ENCODE measurements around the gene PNMA8C.
"Not testable (repeated sequence)": the region's sequence is repeated elsewhere in the genome, so short reads cannot be mapped to it uniquely, and the experiment has no call there.

PNMA8C gene

DNA sequence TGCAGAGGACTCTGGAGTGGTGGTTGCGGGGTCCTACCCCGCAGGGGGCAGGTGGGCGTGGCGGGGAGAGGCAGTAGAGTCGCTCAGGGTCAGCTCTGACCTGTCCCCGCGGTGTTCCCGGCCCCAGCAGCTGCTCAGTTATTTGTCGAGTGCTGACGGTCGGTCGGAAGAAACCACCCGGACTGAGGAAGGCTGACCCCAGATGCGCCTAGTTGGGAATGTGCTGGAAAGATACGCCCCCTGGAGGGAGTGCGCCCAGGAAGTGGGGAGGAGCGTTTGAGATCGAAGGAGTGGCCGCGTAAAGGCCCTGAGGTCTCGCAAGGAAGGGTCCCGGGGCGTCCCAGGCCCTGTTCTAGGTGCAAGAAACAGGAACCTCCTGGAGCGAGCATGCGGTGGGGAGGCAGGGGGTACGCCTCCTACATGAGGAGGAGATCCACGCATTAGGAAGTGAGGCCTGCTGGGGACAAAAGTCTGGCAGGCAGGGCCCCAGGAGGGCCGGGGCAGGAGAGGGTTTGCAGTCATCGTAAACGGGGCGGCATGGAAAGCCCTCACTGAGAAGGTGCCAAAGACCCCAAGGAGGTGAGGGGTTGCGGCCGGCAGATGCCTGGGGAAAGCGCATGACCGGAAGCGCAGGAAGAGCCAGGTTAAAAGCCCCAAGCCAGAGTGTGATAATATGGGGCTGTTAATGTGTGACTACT lies 24.5 kb downstream of the PNMA8C start:
- TF ChIP-seq ZFX (IDR thresholded peaks at IDR 0.05) = no peak
- no peak for TF ChIP-seq CTCF (conservative IDR thresholded peaks at IDR 0.05)
- no peak overlapping the region for H3K27ac ChIP-seq

DNA sequence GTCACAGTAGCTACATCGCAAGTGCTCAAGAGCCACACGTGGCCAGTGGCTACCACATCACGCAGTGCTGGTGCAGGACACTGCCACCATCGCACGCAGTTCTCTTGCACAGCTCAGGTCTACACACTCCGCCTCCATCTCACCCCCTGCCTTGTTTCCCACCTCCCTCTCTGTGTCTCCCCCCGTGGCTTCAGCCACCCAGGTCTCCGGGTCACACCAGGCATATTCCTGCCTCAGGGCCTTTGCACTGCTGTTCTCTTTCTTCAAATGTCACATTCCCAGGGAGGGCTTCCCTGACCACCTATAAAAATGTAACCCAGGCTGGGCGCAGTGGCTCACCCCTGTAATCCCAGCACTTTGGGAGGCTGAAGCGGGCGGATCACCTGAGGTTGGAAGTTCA lies 26.0 kb downstream of the PNMA8C start:
- no peak overlapping the region for H3K27ac ChIP-seq
- TF ChIP-seq ZFX (IDR thresholded peaks at IDR 0.05) = no peak
- no peak for TF ChIP-seq CTCF (conservative IDR thresholded peaks at IDR 0.05)

DNA sequence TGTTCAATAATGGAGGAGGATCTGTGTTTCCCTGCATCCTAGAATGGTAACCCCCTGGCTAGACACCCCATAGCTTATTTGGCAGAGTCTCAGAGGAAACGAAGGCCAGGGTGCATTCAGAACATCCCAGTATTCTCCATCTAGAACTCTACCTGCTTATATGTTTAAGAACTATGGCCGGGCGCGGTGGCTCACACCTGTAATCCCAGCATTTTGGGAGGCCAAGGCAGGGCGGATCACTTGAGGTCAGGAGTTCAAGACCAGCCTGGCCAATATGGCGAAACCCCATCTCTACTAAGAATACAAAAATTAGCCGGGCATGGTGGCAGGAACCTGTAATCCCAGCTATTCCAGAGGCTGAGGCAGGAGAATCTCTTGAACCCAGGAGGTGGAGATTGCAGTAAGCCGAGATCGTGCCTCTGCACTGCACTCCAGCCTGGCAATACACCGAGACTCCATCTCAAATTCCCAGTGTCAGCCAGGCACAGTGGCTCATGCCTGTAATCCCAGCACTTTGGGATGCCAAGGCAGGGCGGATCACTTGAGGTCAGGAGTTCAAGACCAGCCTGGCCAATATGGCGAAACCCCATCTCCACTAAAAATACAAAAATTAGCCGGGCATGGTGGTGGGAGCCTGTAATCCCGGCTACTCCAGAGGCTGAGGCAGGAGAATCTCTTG lies 30.8 kb downstream of the PNMA8C start:
- H3K27ac ChIP-seq = not testable (repeated sequence)

- no peak overlapping the region for H3K27ac ChIP-seq
- TF ChIP-seq CTCF (conservative IDR thresholded peaks at IDR 0.05) = no peak
- no peak for TF ChIP-seq ZFX (IDR thresholded peaks at IDR 0.05)
Measured at GRCh38 chr19:46394402-46394797, 34.3 kb downstream of the PNMA8C start.

- H3K27ac ChIP-seq = no peak overlapping the region
- TF ChIP-seq ZFX (IDR thresholded peaks at IDR 0.05) = no peak
- no peak for TF ChIP-seq CTCF (conservative IDR thresholded peaks at IDR 0.05)
Measured at GRCh38 chr19:46393456-46394401, 35.0 kb downstream of the PNMA8C start.

- H3K27ac ChIP-seq = no peak overlapping the region
- no peak for TF ChIP-seq CTCF (conservative IDR thresholded peaks at IDR 0.05)
- TF ChIP-seq ZFX (IDR thresholded peaks at IDR 0.05) = no peak
Measured at GRCh38 chr19:46392837-46393236, 35.9 kb downstream of the PNMA8C start.

DNA sequence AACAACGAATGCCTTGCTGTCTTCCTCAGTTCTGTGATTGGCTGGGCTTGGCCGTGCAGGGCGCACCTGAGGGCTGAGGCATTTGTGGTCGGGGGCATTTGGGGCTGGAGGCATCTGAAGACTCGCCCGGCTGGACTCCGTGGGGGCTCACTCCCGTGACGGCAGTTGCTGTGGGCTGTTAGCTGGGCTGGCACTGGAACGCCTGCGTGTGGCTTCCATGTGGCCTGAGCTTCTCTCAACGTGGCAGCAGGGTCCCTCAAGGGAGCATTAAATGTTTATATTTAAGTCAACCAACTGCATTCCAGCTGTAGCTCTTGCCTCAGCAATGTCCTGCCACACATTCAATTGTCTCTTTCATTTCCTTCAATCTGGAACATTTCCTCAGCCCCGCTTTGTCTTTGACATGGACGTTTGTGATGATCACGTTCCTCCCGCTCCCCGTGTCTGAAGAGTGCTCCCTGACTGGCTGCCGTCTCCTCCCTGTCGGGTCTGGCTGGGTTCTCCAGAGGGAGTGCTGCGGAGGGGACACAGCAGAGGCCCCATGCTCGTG lies 36.4 kb downstream of the PNMA8C start:
- TF ChIP-seq CTCF (conservative IDR thresholded peaks at IDR 0.05) = no peak

More for the DNA sequence above, 36.4 kb downstream of the PNMA8C start:
- H3K27ac ChIP-seq = no peak overlapping the region
